ENCODE results near the gene SLC23A3.

- TF ChIP-seq CTCF (IDR thresholded peaks at IDR 0.05) (no peak), POLR2A (IDR thresholded peaks at IDR 0.05) (no peak)
Observed at GRCh38 chr2:219183151-219183772, 13.4 kb upstream of the SLC23A3 start.

Data from uterus (tissue), 2 donors.